CD14-positive monocyte (primary cell): ENCODE data around the gene PPOX. TPM values are rescaled to one million over a fixed set of nuclear protein-coding genes. Genes with fewer than 3 reads are reported as not detected.
A peak's percentile ranks its signal among the peaks of the same experiment; 100 is the strongest.

Source experiments
- DNase-seq, 3 donors: peaks; one replicate each; pipeline ENCODE4 v3.0.0-alpha.2; 2011 to 2022
- H2AFZ ChIP-seq: 2 replicates; pipeline ENCODE4 v1.6.0; 2012; ENCODE audit warnings: mild to moderate bottlenecking, low read depth, low read length, inconsistent platforms; ENCODE audit not compliant: insufficient read depth, poor library complexity, severe bottlenecking
- H3K27ac ChIP-seq, 2 donors: 1 replicate in 1 of 2; 2 replicates in 1 of 2; pipeline ENCODE4 v1.5.1; 2012 to 2013; ENCODE audit warnings: low read length in 2 of 2, control low read depth in 1 of 2, inconsistent platforms in 1 of 2, low read depth in 1 of 2, mild to moderate bottlenecking in 1 of 2
- H3K27me3 ChIP-seq, 2 donors: one replicate each; pipeline versions ENCODE4 v1.6.0 to v1.6.1; 2011 to 2013; ENCODE audit warnings: low read length in 2 of 2; ENCODE audit not compliant: control insufficient read depth in 2 of 2, insufficient read depth in 2 of 2
- H3K36me3 ChIP-seq, 2 donors: replicated peaks in 1 of 2; 1 replicate in 1 of 2; 2 replicates in 1 of 2; pipeline versions ENCODE4 v1.5.1 to v1.6.1; 2012 to 2013; ENCODE audit warnings: low read length in 2 of 2, control low read depth in 1 of 2, inconsistent platforms in 1 of 2, mild to moderate bottlenecking in 1 of 2; ENCODE audit not compliant: insufficient read depth in 2 of 2, control insufficient read depth in 1 of 2
- H3K4me1 ChIP-seq, 2 donors: 1 replicate in 1 of 2; 2 replicates in 1 of 2; pipeline versions ENCODE4 v1.5.1 to v1.6.1; 2012 to 2013; ENCODE audit warnings: low read length in 2 of 2, control low read depth in 1 of 2, inconsistent platforms in 1 of 2, mild to moderate bottlenecking in 1 of 2, moderate library complexity in 1 of 2; ENCODE audit not compliant: insufficient read depth in 2 of 2, control insufficient read depth in 1 of 2
- H3K4me2 ChIP-seq: replicated peaks from 2 replicates; pipeline ENCODE3; 2012; ENCODE audit warnings: low read length, moderate library complexity, mild to moderate bottlenecking; ENCODE audit not compliant: poor library complexity, severe bottlenecking; ENCODE audit errors: extremely low read depth
- H3K4me3 ChIP-seq, 3 experiments: fragments of 200-600 bp in 1 of 3; sonication (generic) in 1 of 3; replicated peaks in 1 of 3; 1 replicate in 2 of 3; 2 replicates in 1 of 3; pipeline ENCODE4 v1.5.1; 2011 to 2013; ENCODE audit warnings: low read length in 3 of 3, mild to moderate bottlenecking in 3 of 3, control low read depth in 2 of 3, low read depth in 2 of 3, inconsistent platforms in 1 of 3, moderate library complexity in 1 of 3
- H3K79me2 ChIP-seq: 2 replicates; pipeline ENCODE4 v1.6.0; 2012; ENCODE audit warnings: mild to moderate bottlenecking, control low read depth, inconsistent platforms, low read length, moderate library complexity; ENCODE audit not compliant: insufficient read depth
- H3K9ac ChIP-seq: 2 replicates; pipeline ENCODE4 v1.6.0; 2017; ENCODE audit warnings: low read length, mild to moderate bottlenecking; ENCODE audit not compliant: insufficient read depth, poor library complexity, severe bottlenecking
- H3K9me3 ChIP-seq, 2 donors: replicated peaks in 1 of 2; 1 replicate in 1 of 2; 2 replicates in 1 of 2; pipeline versions ENCODE4 v1.5.1 to v1.6.1; 2012 to 2013; ENCODE audit warnings: low read length in 2 of 2, control low read depth in 1 of 2; ENCODE audit not compliant: control insufficient read depth in 1 of 2, insufficient read depth in 1 of 2
- H4K20me1 ChIP-seq: 2 replicates; pipeline ENCODE4 v1.6.0; 2012; ENCODE audit warnings: mild to moderate bottlenecking, low read length, control low read depth, moderate library complexity; ENCODE audit not compliant: insufficient read depth
- H3K27ac Mint-ChIP-seq, 7 donors: one replicate each; pipeline ENCODE4 v1.8.0; 2020; ENCODE audit warnings: mild to moderate bottlenecking in 7 of 7, mixed read lengths in 7 of 7, moderate library complexity in 6 of 7, inconsistent platforms in 2 of 7
- H3K27me3 Mint-ChIP-seq, 3 donors: one replicate each; pipeline ENCODE4 v1.8.0; 2021 to 2022; ENCODE audit warnings: low read depth in 3 of 3, mild to moderate bottlenecking in 3 of 3, mixed read lengths in 3 of 3, moderate library complexity in 3 of 3, inconsistent platforms in 1 of 3
- H3K36me3 Mint-ChIP-seq, 2 donors: one replicate each; pipeline ENCODE4 v1.8.0; 2020; ENCODE audit warnings: mixed read lengths in 2 of 2, inconsistent platforms in 1 of 2, mild to moderate bottlenecking in 1 of 2
- H3K4me1 Mint-ChIP-seq: one replicate; pipeline ENCODE4 v1.8.0; 2020; ENCODE audit warnings: mild to moderate bottlenecking, mixed read lengths
- H3K4me3 Mint-ChIP-seq, 2 donors: one replicate each; pipeline ENCODE4 v1.8.0; 2020; ENCODE audit warnings: mild to moderate bottlenecking in 2 of 2, mixed read lengths in 2 of 2, moderate library complexity in 1 of 2
- H3K9me3 Mint-ChIP-seq, 7 donors: one replicate each; pipeline ENCODE4 v1.8.0; 2020 to 2022; ENCODE audit warnings: mixed read lengths in 7 of 7, mild to moderate bottlenecking in 6 of 7, moderate library complexity in 6 of 7, inconsistent platforms in 2 of 7
- CTCF ChIP-seq: fragments of 200-600 bp; IDR thresholded peaks from one replicate; pipeline ENCODE4 v1.8.0; 2022; ENCODE audit warnings: antibody characterized with exemption, mild to moderate bottlenecking
- WGBS: methylation state at CpG from one replicate; pipeline ENCODE4 v1.1.5; 2013; ENCODE audit warnings: missing lambda C conversion rate; ENCODE audit not compliant: insufficient coverage; 5-methylcytosine and 5-hydroxymethylcytosine counted together
- intact Hi-C, 2 donors: fragments of 100-400 bp; cut with micrococcal nuclease; formaldehyde crosslinking; loops; one replicate each; pipeline versions ENCODE4 v1.15.0 to v1.15.1; 2023
- polyA plus RNA-seq, 3 donors: library from polyadenylated mRNA; depleted of rRNA in 1 of 3; unstranded in 2 of 3; stranded (reverse) in 1 of 3; fragments of 300-500 nt in 2 of 3; fragments of >200 nt in 1 of 3; fragmentation: Illumina TruSeq in 2 of 3; gene quantifications; 1 replicate in 2 of 3; 2 replicates in 1 of 3; pipeline ENCODE4 v1.2.3, GENCODE V29; 2012 to 2021

The PPOX gene
- polyA plus RNA-seq, 3 donors, result 10.5 to 42.6 (median 10.8) TPM

GRCh38 chr1:161160671-161161145, 5.5 kb upstream of the PPOX start:
- no peak for TF ChIP-seq CTCF
- no peaks in the 10 kb centered on the region for H3K9me3 Mint-ChIP-seq
- no peak overlapping the region for H3K27ac ChIP-seq
- peak overlapping the region in 3 of 7 donors; percentile 5 to 82 (median 32) for H3K27ac Mint-ChIP-seq
- peaks cover 22% of the 10 kb centered on the region for H3K79me2 ChIP-seq
- H4K20me1 ChIP-seq, result no peaks in the 10 kb centered on the region
- H3K4me1 ChIP-seq, result peaks cover 22 to 35% of the 10 kb centered on the region in 2 donors
- no peak overlapping the region for H3K4me3 Mint-ChIP-seq
- no peak overlapping the region for H2AFZ ChIP-seq
- H3K36me3 Mint-ChIP-seq, result peaks cover 48 to 68% of the 10 kb centered on the region in 2 donors
- no peak overlapping the region for H3K4me3 ChIP-seq
- no peaks in the 10 kb centered on the region for H3K27me3 Mint-ChIP-seq
- peak overlapping the region; percentile 97 for H3K4me2 ChIP-seq
- no peak overlapping the region for H3K9ac ChIP-seq
- H3K36me3 ChIP-seq, result peaks cover 38 to 62% of the 10 kb centered on the region in 2 donors
- 98% methylated on average over 19 of the region's 22 CpGs for WGBS
- no peaks in the 10 kb centered on the region for H3K9me3 ChIP-seq
- no peak for DNase-seq
- H3K27me3 ChIP-seq, result no peaks in the 10 kb centered on the region
- peaks cover 40% of the 10 kb centered on the region for H3K4me1 Mint-ChIP-seq
- intact Hi-C loops, result no loop called here

GRCh38 chr1:161161652-161162051, 4.6 kb upstream of the PPOX start:
- no peaks in the 10 kb centered on the region for H4K20me1 ChIP-seq
- H3K36me3 Mint-ChIP-seq, result peaks cover 48 to 64% of the 10 kb centered on the region in 2 donors

More at GRCh38 chr1:161161652-161162051, 4.6 kb upstream of the PPOX start:
- Histone ChIP-seq H3K9me3 (no peaks in the 10 kb centered on the region), H3K79me2 (peaks cover 20% of the 10 kb centered on the region), H3K9ac (no peak overlapping the region), H2AFZ (no peak overlapping the region), H3K27me3 (no peaks in the 10 kb centered on the region), H3K4me2 (no peak overlapping the region), H3K4me1 (peaks cover 26 to 44% of the 10 kb centered on the region in 2 donors), H3K36me3 (peaks cover 38 to 62% of the 10 kb centered on the region in 2 donors), H3K4me3 (no peak overlapping the region), H3K27ac (no peak overlapping the region)
- intact Hi-C loops, result no loop called here
- H3K27me3 Mint-ChIP-seq, result no peaks in the 10 kb centered on the region
- H3K4me1 Mint-ChIP-seq, result peaks cover 45% of the 10 kb centered on the region
- H3K27ac Mint-ChIP-seq, result peak overlapping the region in 3 of 7 donors; percentile 6 to 59 (median 38)
- no peaks in the 10 kb centered on the region for H3K9me3 Mint-ChIP-seq
- no peak for TF ChIP-seq CTCF
- H3K4me3 Mint-ChIP-seq, result no peak overlapping the region
- no peak for DNase-seq
- 100% methylated on average over 4 of the region's 5 CpGs for WGBS
